ENCODE data around the gene PGAP3.

DNA sequence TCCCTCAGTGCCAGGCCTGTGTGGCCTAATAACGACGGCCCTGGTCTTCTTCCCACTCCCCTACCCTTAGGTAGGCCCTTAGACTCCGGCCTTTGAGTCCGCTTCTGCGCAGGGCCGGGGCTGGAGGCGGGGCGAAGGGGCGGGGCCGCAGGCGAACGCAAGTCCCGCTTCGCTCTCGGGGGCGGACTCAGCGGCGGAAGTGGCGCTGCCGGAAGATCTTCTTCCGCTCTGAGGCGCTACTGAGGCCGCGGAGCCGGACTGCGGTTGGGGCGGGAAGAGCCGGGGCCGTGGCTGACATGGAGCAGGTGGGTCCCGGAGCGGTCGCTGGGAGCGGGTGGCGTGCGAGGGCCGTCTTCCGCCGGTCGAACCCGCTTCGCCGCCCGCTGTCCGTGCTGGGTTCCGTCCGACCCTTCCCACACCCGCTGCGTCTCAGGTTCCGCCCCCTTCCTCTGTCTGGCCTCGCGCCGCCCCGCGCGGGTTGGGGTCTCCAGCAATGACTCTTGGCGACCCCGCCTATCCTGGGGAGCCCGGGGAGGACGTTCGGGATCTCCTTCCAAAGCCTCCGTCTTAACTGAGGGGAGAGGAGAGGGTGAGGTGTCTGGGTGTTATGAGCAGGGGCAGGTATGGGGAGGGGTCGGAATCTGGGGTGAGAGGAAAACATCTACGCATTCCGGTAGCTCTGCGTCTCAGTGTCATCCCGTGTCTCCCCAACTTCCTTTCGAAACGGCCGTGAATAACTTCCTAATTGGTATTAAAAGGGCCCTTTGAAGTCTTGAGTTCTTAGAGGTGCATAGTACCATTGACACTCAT, 50.7 kb downstream of the PGAP3 start, which contains the start of gene STARD3:
- TF ChIP-seq, protein P1, sequence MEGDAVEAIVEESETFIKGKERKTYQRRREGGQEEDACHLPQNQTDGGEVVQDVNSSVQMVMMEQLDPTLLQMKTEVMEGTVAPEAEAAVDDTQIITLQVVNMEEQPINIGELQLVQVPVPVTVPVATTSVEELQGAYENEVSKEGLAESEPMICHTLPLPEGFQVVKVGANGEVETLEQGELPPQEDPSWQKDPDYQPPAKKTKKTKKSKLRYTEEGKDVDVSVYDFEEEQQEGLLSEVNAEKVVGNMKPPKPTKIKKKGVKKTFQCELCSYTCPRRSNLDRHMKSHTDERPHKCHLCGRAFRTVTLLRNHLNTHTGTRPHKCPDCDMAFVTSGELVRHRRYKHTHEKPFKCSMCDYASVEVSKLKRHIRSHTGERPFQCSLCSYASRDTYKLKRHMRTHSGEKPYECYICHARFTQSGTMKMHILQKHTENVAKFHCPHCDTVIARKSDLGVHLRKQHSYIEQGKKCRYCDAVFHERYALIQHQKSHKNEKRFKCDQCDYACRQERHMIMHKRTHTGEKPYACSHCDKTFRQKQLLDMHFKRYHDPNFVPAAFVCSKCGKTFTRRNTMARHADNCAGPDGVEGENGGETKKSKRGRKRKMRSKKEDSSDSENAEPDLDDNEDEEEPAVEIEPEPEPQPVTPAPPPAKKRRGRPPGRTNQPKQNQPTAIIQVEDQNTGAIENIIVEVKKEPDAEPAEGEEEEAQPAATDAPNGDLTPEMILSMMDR (IDR thresholded peaks at IDR 0.05; ENCODE audit: low read depth, low read length) = no peak
- peak; percentile 69 for TF ChIP-seq POLR2A (IDR thresholded peaks at IDR 0.05; ENCODE audit: extremely low read depth, insufficient read length)
- TF ChIP-seq, protein P2, sequence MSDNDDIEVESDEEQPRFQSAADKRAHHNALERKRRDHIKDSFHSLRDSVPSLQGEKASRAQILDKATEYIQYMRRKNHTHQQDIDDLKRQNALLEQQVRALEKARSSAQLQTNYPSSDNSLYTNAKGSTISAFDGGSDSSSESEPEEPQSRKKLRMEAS (IDR thresholded peaks at IDR 0.05; ENCODE audit: low read depth, low read length) = peak; percentile 66
